Thyroid gland (tissue), 4 donors: ENCODE measurements around the gene FGR. TPM values are rescaled to one million over a fixed set of nuclear protein-coding genes. Genes with fewer than 3 reads are reported as not detected.

Source experiments
- DNase-seq, 2 donors: peaks; one replicate each; pipeline ENCODE4 v3.0.0-alpha.2; 2019
- H3K27ac ChIP-seq, 3 donors: fragments of 200-600 bp; sonication (generic); 1 replicate in 2 of 3; 2 replicates in 1 of 3; pipeline ENCODE4 v1.5.1; 2016 to 2019; ENCODE audit warnings: mild to moderate bottlenecking in 1 of 3, moderate library complexity in 1 of 3
- H3K27me3 ChIP-seq: fragments of 200-600 bp; sonication (generic); one replicate; pipeline ENCODE4 v1.5.1; 2019
- H3K36me3 ChIP-seq, 2 donors: fragments of 200-600 bp; sonication (generic); one replicate each; pipeline ENCODE4 v1.5.1; 2016 to 2019
- H3K4me1 ChIP-seq, 2 donors: fragments of 200-600 bp; sonication (generic); one replicate each; pipeline ENCODE4 v1.5.1; 2017 to 2019
- H3K4me3 ChIP-seq, 3 donors: fragments of 200-600 bp; sonication (generic); replicated peaks in 1 of 3; 1 replicate in 2 of 3; 2 replicates in 1 of 3; pipeline ENCODE4 v1.5.1; 2016; ENCODE audit warnings: mild to moderate bottlenecking in 1 of 3
- H3K9me3 ChIP-seq: fragments of 200-600 bp; sonication (generic); one replicate; pipeline ENCODE4 v1.5.1; 2017
- POLR2A ChIP-seq, 2 donors: fragments of 450-650 bp; IDR thresholded peaks; one replicate each; pipeline ENCODE4 v1.6.1; 2017; ENCODE audit warnings: antibody characterized with exemption in 2 of 2, mild to moderate bottlenecking in 2 of 2, moderate library complexity in 1 of 2
- WGBS, 2 donors: methylation state at CpG; one replicate each; pipeline ENCODE4 v1.1.5; 2017; 5-methylcytosine and 5-hydroxymethylcytosine counted together
- intact Hi-C: fragments of 100-400 bp; cut with DNase I; formaldehyde crosslinking; loops from one replicate; pipeline ENCODE4 v1.15.1; 2023
- total RNA-seq, 4 donors: library from RNA; depleted of rRNA; stranded (reverse); fragments of >200 nt; gene quantifications; one replicate each; pipeline ENCODE4 v1.2.3, GENCODE V29; 2016
- TF ChIP-seq, protein P1 (sequence below), 6 experiments: fragments of 200-600 bp in 3 of 6; fragments of 450-650 bp in 3 of 6; sonication (generic) in 3 of 6; IDR thresholded peaks; one replicate each; pipeline ENCODE4 v1.5.1; 2016 to 2019; ENCODE audit warnings: antibody characterized with exemption in 6 of 6, mild to moderate bottlenecking in 2 of 6, inconsistent platforms in 1 of 6, moderate library complexity in 1 of 6

Gene FGR
- total RNA-seq, 4 donors from 2014 or later, result 4.6 to 7.1 (median 6.4) TPM

DNA sequence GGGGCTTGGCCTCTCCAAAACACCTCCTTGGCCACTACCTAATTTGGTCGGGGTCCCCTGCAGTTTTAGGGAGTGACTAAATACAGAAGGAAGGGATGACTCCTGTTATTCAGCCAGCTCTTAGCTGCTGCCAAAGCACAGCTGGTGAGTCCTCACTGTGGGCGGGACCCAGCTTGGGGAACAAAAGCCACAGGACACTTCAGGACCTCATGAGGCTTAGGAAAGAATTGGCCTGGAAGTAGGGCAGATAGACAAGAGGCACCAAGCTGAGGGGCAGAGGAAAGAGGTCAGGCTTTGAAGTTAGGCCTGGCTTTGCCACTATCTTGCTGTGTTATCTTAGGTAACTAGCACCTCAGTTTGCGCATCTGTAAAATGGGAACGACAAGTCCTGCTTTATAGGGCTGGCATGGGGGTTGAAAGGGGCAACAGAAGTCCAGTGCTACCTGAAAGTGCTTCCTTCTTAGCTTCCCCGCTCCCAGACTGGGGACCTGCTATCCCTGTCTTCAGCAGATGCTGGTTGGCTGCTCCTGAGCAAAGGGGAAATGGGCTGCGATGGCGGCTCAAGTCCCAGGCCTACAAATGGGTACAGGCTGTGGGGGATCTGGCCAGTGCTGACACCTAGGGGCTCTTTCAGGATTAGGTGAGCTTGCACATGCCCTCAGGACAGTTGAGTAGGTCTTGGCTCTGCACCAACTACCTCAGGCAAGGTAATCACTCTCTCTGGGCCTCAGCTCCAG lies 21.3 kb upstream of the FGR start:
- 75 to 76% methylated on average over 6 to 7 of the region's 7 CpGs for WGBS, 2 donors
- no peaks in the 10 kb centered on the region for H3K36me3 ChIP-seq
- H3K27me3 ChIP-seq, result no peaks in the 10 kb centered on the region
- no peak overlapping the region for H3K4me3 ChIP-seq
- peak; percentile 52 to 57 for DNase-seq
- intact Hi-C loops, result loop anchor here (5.0 kb wide), 1 partner anchor 104 kb away; no protein-coding TSS in a partner anchor
- H3K4me1 ChIP-seq, result peaks cover 0 to 32% of the 10 kb centered on the region in 2 donors
- peak overlapping the region; percentile 18 to 65 (median 52) for H3K27ac ChIP-seq
- H3K9me3 ChIP-seq, result no peaks in the 10 kb centered on the region
- TF ChIP-seq POLR2A (IDR thresholded peaks at IDR 0.05), result no peak
- TF ChIP-seq, protein P1, sequence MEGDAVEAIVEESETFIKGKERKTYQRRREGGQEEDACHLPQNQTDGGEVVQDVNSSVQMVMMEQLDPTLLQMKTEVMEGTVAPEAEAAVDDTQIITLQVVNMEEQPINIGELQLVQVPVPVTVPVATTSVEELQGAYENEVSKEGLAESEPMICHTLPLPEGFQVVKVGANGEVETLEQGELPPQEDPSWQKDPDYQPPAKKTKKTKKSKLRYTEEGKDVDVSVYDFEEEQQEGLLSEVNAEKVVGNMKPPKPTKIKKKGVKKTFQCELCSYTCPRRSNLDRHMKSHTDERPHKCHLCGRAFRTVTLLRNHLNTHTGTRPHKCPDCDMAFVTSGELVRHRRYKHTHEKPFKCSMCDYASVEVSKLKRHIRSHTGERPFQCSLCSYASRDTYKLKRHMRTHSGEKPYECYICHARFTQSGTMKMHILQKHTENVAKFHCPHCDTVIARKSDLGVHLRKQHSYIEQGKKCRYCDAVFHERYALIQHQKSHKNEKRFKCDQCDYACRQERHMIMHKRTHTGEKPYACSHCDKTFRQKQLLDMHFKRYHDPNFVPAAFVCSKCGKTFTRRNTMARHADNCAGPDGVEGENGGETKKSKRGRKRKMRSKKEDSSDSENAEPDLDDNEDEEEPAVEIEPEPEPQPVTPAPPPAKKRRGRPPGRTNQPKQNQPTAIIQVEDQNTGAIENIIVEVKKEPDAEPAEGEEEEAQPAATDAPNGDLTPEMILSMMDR (IDR thresholded peaks at IDR 0.05), result peak in 2 of 6 experiments; percentile 14 to 17

DNA sequence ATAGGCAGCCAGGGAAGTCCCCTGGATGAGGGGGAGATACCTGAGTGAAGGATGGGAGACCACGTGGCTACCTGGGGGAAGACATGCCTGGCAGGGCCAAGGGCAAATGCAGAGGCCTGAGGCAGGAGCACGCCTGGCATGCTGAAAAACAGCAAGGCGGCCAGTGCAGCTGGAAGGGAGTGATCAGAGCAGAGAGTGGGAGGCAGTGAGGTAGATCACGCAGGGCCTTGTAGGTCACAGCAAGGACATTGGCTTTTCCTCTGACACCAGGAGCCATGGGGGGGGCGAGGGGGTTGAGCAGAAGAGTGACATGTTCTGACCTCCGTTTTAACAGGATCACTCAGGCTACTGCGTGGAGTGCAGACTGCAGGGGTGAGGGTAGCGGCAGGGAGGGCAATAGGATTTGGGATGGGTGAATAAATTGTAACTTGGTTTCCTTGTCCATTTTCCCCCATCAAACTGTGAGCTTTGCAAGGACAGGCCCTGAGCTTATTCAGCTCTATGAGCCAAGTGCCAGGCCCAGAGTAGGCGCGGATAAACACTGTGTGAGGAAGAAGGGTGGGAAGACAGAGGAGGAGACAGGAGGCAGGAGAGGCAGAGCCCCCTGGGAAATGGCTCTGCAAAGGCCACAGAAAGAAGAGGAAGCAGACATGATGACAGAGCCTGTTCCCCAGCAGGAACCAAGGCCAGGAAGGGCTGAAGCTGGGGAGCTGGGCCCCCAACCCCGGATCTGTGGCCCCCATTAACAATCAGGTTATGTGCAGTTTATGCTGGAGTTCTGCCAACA lies 20.4 kb upstream of the FGR start:
- peak overlapping the region in 2 of 3 donors; percentile 52 to 65 for H3K27ac ChIP-seq
- 74 to 75% methylated on average over 11 of the region's 11 CpGs for WGBS, 2 donors
- TF ChIP-seq, protein P1 (IDR thresholded peaks at IDR 0.05), result no peak
- TF ChIP-seq POLR2A (IDR thresholded peaks at IDR 0.05), result no peak
- H3K4me3 ChIP-seq, result no peak overlapping the region
- intact Hi-C loops, result loop anchor here (5.0 kb wide), 1 partner anchor 103 kb away; no protein-coding TSS in a partner anchor
- H3K27me3 ChIP-seq, result no peaks in the 10 kb centered on the region
- peaks cover 0 to 29% of the 10 kb centered on the region in 2 donors for H3K4me1 ChIP-seq
- DNase-seq, result no peak
- H3K36me3 ChIP-seq, result no peaks in the 10 kb centered on the region
- H3K9me3 ChIP-seq, result no peaks in the 10 kb centered on the region

DNA sequence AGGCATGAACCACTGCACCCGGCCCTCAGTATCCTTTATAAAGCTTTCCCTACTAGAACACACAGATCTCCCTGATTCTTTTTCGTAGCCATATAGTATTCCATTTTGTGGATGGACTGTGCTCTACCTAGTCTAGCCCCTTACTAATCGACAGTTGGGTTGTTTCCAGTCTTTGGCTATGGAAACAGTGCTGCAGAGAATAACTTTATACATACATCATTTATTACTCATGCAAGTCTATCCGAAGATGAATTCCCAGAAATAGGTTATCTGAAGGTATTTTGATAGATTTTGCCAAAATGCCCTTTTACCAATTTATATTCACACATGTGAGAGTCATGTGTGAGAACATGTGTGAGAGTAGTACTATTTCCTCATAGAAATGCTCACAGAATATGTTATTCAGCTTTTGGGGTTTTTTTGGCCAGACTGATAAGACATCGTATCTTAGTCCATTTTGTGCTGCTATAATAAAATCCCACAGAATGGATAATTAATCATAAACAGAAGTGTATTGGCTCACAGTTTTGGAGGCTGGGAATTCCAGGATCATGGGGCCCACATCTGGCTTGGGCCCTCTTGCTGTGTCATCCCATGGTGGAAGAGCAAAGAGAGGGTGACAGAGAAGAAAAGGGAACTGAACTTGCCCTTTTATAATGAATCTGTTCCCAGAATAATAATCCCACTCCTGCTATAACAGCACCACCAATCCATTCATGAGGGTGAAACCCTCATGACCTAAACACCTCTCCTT lies 17.3 kb upstream of the FGR start:
- no peak for TF ChIP-seq POLR2A (IDR thresholded peaks at IDR 0.05)
- TF ChIP-seq, protein P1 (IDR thresholded peaks at IDR 0.05), result no peak
- Histone ChIP-seq H3K4me3 (no peak overlapping the region), H3K4me1 (peaks cover 0 to 16% of the 10 kb centered on the region in 2 donors), H3K9me3 (no peaks in the 10 kb centered on the region), H3K27ac (no peak overlapping the region), H3K27me3 (no peaks in the 10 kb centered on the region), H3K36me3 (no peaks in the 10 kb centered on the region)
- 87 to 93% methylated on average over 5 of the region's 5 CpGs for WGBS, 2 donors
- DNase-seq, result no peak
- intact Hi-C loops, result no loop called here

DNA sequence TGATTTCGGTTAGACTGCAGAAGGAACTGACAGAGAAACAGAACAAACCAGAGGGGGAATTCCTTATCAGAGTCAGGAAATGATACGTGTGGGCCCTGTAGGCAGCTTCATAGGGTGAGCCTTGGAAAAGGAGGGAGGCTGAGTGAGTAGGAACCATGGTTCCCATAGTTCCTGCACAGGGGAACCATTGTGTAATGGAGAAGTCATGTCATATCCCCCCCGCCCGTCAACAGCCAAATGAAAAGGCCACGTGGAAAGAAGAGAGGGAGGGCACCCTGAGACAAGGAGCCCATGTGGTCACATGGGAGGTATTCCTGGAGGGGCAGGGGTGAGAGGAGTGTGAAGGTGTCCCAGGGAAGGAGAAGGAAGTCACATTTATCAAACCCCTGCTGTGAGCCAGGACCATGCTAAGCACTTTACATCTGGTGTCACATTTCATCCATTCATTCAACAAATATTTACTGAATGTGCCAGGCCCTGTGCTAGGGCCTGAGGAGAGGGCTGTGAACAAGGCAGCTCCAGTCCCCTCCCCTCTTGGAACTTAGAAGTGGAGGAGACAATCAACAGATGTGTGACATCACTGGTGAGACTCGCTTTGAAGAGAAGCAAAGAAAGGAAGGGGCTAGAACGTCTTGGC lies 15.7 kb upstream of the FGR start:
- TF ChIP-seq, protein P1 (IDR thresholded peaks at IDR 0.05), result no peak
- no peak for TF ChIP-seq POLR2A (IDR thresholded peaks at IDR 0.05)
- no peak for DNase-seq
- Histone ChIP-seq H3K27me3 (no peaks in the 10 kb centered on the region), H3K27ac (no peak overlapping the region), H3K9me3 (no peaks in the 10 kb centered on the region), H3K4me3 (no peak overlapping the region), H3K36me3 (no peaks in the 10 kb centered on the region), H3K4me1 (peaks cover 0 to 4% of the 10 kb centered on the region in 2 donors)
- intact Hi-C loops, result no loop called here
- WGBS, 2 donors, result 57 to 62% methylated on average over 7 of the region's 7 CpGs
